AG08395 (cell line): ENCODE results near the gene PSORS1C2.
"Not testable (repeated sequence)": the region's sequence is repeated elsewhere in the genome, so short reads cannot be mapped to it uniquely, and the experiment has no call there.

Source experiments
- DNase-seq: peaks from one replicate; pipeline ENCODE4 v3.0.0; 2012; ENCODE audit warnings: mixed read lengths, low spot score

The PSORS1C2 gene

DNA sequence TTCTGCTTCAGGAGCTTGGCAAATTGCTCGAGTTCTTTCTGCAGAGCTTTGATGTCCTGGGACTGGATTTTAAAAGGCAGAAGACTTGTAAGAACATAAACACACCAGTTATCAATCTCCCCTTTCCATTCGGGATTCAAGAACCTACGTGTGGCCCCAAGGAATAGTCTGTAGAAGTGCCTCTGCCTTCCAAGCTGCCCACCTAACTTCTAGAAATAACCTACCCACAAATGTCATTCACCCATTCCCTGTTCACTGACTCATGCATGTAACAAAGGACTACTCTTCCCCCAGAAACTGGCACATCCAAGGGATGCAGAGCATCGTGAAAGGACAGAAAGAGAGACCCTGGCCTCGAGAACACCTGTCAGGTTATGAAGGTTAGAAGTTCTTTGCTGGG lies 27.1 kb upstream of the PSORS1C2 start:
- DNase-seq, result no peak

DNA sequence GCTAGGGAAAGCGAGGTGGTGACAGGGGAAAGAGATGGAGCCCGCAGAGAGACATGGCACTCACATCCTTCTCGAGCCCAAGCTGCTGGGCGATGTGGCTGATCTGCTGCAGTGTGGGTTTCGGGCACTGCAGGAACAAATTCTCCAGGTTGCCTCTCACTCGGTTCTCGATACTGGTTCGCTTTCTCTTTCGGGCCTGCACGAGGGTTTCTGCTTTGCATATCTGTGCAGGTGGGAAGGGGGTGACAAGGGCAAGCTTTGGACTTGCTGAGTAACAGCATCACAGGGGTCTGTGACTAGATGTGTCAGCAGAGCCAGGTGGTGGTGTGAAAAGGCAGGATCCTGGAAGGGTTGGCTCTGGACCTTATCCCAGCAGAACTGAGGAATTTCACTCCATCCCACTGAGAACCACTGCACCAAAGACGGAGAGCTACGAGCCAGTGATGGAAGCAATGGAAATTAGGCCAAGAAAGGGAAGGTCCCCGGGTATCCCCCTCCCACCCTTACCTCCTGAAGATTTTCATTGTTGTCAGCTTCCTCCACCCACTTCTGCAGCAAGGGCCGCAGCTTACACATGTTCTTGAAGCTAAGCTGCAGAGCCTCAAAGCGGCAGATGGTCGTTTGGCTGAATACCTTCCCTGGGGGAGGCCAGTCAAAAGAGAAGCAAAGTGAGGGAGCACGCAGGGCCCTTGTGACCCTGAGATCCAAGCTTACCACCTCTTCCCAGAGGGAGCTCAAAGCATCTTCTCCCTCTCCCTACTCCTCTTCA lies 26.4 kb upstream of the PSORS1C2 start:
- DNase-seq, result not testable (repeated sequence)

DNA sequence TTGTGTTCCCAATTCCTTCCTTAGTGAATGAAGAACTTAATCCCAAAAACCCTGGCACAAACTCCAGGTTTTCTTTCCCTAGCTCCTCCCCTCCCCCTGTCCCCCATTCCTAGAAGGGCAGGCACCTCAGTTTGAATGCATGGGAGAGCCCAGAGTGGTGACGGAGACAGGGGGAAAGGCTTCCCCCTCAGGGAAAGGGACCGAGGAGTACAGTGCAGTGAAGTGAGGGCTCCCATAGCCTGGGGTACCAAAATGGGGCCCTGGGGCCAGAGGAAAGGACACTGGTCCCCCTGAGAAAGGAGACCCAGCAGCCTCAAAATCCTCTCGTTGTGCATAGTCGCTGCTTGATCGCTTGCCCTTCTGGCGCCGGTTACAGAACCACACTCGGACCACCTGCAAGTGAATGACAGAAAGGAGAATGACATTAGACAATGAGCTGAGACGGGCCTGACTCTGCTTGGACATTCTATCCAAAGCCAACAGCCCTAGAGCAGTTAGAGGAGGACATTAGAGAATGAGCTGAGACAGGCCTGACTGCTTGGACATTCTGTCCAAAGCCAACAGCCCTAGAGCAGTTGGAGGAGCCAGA lies 25.7 kb upstream of the PSORS1C2 start:
- DNase-seq, result not testable (repeated sequence)

DNA sequence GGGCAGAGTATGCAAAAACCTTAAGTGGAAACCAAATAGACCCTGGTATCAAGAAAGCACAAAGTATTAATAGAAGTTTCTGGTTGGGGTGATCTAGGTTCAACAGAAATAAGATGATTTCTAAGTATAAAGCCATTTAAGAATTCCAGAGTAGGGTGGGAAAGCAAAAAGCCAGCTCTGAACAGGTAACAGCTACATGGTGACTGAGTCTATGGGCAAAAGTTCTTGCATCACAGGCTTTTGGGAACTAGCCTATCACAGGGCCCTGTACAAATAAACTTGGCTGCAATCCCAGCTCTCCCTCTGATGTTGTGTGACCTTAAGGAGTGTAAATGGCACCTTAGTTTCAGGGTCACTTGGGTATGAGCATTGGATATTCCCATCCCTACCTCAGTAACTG lies 25.1 kb upstream of the PSORS1C2 start:
- DNase-seq, result no peak

- no peak for DNase-seq
These were observed 23.7 kb upstream of the PSORS1C2 start for GRCh38 chr6:31162463-31163165.

- DNase-seq, result no peak
These were observed 22.6 kb upstream of the PSORS1C2 start for GRCh38 chr6:31161216-31162126.

- DNase-seq, result no peak
These were observed 20.3 kb upstream of the PSORS1C2 start for GRCh38 chr6:31158863-31159855.

DNA sequence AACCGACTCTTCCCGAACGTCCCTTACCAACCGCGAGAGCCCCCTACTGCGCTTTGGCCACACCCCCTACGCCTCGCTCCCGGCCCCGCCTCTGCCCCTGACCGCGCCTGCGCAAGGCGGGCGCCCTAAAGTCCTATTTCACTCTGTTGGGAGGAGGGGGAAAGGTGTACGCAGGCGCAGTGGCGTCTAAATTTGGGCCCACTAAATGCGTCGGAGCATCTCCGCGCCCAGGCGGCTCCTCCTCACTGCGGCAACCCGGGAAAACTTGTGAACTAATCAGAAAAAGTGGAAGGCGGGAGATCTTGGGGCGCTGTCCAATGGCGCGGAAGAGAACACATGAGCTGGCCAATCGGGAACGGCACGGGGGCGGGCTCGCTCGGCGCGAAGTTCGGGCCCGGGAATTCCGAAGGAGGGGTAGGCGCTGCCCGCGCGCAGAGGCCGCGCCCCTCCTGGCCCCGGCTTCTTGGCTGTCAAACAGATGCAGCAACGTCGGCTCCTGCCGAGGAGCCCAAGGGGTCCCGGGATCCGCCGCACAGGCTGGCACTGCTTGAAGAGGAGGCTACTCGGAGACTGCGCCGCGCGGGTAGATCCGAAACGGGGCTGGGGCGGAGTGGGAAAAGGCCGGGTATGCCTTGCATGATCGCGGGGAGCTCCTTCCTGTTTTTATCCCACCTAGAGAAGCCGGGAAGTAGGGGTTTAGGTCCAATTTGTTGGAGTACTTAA lies 19.4 kb upstream of the PSORS1C2 start, which contains the start of gene TCF19:
TSS of gene TCF19 (plus strand) at position 450 of the 723 bp plus-strand sequence. CDS start 881 bp downstream, outside the sequence.
- peak; percentile 100 for DNase-seq

DNA sequence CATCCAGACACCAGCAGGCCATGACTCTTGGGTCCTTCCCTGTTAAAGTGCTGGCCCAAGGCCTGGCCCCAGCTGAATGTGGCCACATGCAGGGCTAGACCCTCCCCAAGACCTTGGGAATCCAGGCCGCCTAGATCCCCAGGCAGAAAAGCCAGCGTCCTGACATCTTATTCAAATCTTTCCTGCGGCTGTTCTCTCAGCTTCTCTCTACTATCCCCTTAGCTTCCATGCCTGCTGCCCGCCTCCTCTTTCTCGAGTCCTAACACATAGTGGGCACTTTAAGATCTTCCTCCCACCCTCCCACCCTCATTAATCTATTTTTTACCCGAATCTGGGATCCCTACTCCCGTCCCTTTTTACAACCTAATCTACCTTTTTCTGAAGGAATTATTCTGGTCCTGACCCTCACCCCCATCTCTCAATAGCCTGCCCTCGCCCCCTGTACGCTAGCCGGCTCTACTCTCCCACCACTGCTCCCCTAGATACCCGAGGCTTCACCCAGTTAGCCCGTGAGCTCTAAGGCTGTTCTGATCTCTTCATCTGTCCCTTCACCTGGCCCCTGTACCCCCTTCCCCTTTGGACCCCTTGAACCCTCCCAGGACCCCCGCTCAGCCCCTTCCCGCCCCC lies 18.8 kb upstream of the PSORS1C2 start, which contains the start of gene CCHCR1:
TSS of gene CCHCR1 (minus strand) at position 290 of the 627 bp plus-strand sequence. CDS start at position 88, 202 bp downstream.
- no peak for DNase-seq

GRCh38 chr6:31156641-31157040 lies 17.8 kb upstream of the PSORS1C2 start:
- no peak for DNase-seq

- no peak for DNase-seq
These were observed 15.6 kb upstream of the PSORS1C2 start for GRCh38 chr6:31154436-31154835.

GRCh38 chr6:31152781-31153180 lies 13.9 kb upstream of the PSORS1C2 start:
- DNase-seq, result no peak

- DNase-seq, result no peak
These were observed 11.1 kb upstream of the PSORS1C2 start for GRCh38 chr6:31149827-31150447.

DNA sequence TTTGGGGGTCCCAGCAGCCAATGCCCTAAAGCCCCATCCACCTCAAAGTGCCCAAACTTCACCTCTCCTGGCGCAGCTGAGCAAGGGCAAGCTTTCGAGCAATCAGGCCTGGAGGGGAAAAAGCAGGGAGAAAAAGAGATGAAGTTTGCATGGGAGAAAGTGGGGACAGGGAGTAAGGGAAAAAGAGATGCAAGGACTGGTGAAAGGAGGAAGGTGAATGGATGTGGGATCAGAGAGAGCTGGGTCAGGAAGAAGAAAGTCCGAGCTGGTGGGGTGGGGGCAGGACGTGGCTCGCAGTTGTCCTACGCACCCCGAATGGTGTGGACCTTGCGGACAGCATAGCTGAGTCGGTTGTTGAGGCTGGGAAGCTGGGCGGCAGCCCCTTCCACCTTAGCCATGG lies 6.5 kb upstream of the PSORS1C2 start:
- no peak for DNase-seq

DNA sequence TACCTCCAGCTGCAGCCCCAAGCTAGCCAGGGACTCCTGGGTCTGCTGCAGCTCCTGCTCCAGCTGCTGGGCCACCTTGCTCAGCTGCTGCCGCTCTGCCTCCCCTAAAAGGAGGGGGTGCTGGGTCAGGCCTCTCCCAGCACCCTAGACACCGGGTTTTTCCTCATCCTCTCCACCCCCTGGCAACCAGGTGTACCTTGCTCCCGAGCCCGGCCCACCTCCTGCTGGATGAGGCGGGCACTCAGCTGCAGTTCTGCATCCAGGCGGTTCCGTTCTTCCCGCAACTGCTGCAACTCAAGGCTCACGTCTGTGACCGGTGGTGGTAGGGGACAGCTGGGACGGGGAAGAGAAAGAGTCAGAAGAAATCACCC lies 6.1 kb upstream of the PSORS1C2 start:
- DNase-seq, result no peak

- DNase-seq, result no peak
These were observed 5.6 kb upstream of the PSORS1C2 start for GRCh38 chr6:31144296-31144969.

DNA sequence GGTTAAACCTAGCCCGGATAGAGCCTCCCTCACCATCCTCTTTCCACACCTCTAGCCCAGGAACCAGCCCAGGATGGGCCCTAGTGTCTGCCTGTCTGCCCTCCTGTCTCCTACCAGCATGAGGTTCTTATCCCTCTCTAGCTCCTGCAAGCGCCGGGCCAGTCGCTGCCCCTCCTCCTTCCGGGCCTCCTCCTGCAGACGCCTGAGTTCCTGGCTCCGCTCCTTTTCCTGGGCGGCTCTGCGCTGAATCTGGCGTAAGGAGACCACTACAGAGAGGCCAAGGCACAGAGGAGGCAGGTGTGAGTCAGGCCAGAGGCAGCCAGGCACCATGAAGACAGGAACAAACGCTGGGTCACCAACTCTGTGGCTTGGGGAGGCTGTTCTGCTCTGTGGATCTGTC lies 4.3 kb upstream of the PSORS1C2 start:
- DNase-seq, result peak; percentile 50

GRCh38 chr6:31142361-31142761 lies 3.5 kb upstream of the PSORS1C2 start:
- no peak for DNase-seq
